GM23338 (cell line): Measurements from ENCODE around the gene MEMO1. TPM values are rescaled to one million over a fixed set of nuclear protein-coding genes. Genes with fewer than 3 reads are reported as not detected.
A peak's percentile ranks its signal among the peaks of the same experiment; 100 is the strongest.

Experiments
- ATAC-seq: fragments of 200-7000 bp; cut with Tn5 transposase; 3 replicates; pipeline ENCODE4 v1.9.1; 2020
- DNase-seq: peaks from one replicate; pipeline ENCODE4 v3.0.0-alpha.2; 2015; ENCODE audit warnings: low spot score
- H2AFZ ChIP-seq: fragments of 200-600 bp; sonication (generic); 2 replicates; pipeline ENCODE4 v1.8.0; 2016; ENCODE audit warnings: antibody characterized with exemption, mild to moderate bottlenecking, moderate library complexity
- H3F3A ChIP-seq: fragments of 200-600 bp; sonication (generic); replicated peaks from 2 replicates; pipeline ENCODE4 v1.8.0; 2017; ENCODE audit warnings: antibody characterized with exemption, mixed run types, low read depth
- H3K27ac ChIP-seq: fragments of 200-600 bp; sonication (generic); 2 replicates; pipeline ENCODE4 v1.6.1; 2016; ENCODE audit warnings: low read depth
- H3K27me3 ChIP-seq: fragments of 200-600 bp; sonication (generic); 2 replicates; pipeline ENCODE4 v1.8.0; 2016; ENCODE audit warnings: mild to moderate bottlenecking, mixed run types, moderate library complexity; ENCODE audit not compliant: insufficient read depth
- H3K36me3 ChIP-seq: fragments of 200-600 bp; sonication (generic); 2 replicates; pipeline ENCODE4 v1.8.0; 2016; ENCODE audit warnings: mild to moderate bottlenecking; ENCODE audit not compliant: insufficient read depth
- H3K4me1 ChIP-seq: fragments of 200-600 bp; sonication (generic); 2 replicates; pipeline ENCODE4 v1.8.0; 2016; ENCODE audit warnings: mild to moderate bottlenecking, moderate library complexity; ENCODE audit not compliant: insufficient read depth
- H3K4me2 ChIP-seq: fragments of 200-600 bp; sonication (generic); 2 replicates; pipeline ENCODE4 v1.7.1; 2017; ENCODE audit warnings: mixed run types
- H3K4me3 ChIP-seq: fragments of 200-600 bp; sonication (generic); 2 replicates; pipeline ENCODE4 v1.6.1; 2016; ENCODE audit warnings: mixed run types
- H3K79me2 ChIP-seq: fragments of 200-600 bp; sonication (generic); replicated peaks from 2 replicates; pipeline ENCODE4 v1.8.0; 2017; ENCODE audit warnings: mild to moderate bottlenecking; ENCODE audit not compliant: insufficient read depth
- H3K9me2 ChIP-seq: fragments of 200-600 bp; sonication (generic); 2 replicates; pipeline ENCODE4 v1.8.0; 2017; ENCODE audit not compliant: insufficient read depth
- H4K20me1 ChIP-seq: fragments of 200-600 bp; sonication (generic); replicated peaks from 2 replicates; pipeline ENCODE4 v1.8.0; 2017; ENCODE audit warnings: mild to moderate bottlenecking; ENCODE audit not compliant: insufficient read depth
- H3K27ac Mint-ChIP-seq: 2 replicates; pipeline ENCODE4 v1.8.0; 2020; ENCODE audit warnings: inconsistent platforms, mild to moderate bottlenecking, moderate library complexity, mixed read lengths
- H3K27me3 Mint-ChIP-seq: 3 replicates; pipeline ENCODE4 v1.8.0; 2022; ENCODE audit warnings: low read depth, mild to moderate bottlenecking, moderate library complexity, mixed read lengths, inconsistent platforms; ENCODE audit not compliant: insufficient read depth, poor library complexity
- H3K36me3 Mint-ChIP-seq: 3 replicates; pipeline ENCODE4 v1.8.0; 2021; ENCODE audit warnings: low read depth, mild to moderate bottlenecking, inconsistent platforms, moderate library complexity, mixed read lengths
- H3K4me1 Mint-ChIP-seq: 3 replicates; pipeline ENCODE4 v1.8.0; 2020; ENCODE audit warnings: mild to moderate bottlenecking, inconsistent platforms, mixed read lengths
- H3K4me3 Mint-ChIP-seq: 3 replicates; pipeline ENCODE4 v1.8.0; 2021; ENCODE audit warnings: moderate library complexity, mild to moderate bottlenecking, inconsistent platforms, mixed read lengths
- H3K9me3 Mint-ChIP-seq: 3 replicates; pipeline ENCODE4 v1.8.0; 2020; ENCODE audit warnings: moderate library complexity, mild to moderate bottlenecking, inconsistent platforms, mixed read lengths
- CREB1 ChIP-seq: fragments of 250-450 bp; sonication (Bioruptor Pico); IDR thresholded peaks from 2 replicates; pipeline ENCODE4 v1.5.0; 2020; ENCODE audit warnings: low read depth, mild to moderate bottlenecking, moderate library complexity
- EZH2 ChIP-seq: fragments of 200-600 bp; sonication (generic); IDR thresholded peaks from one replicate; pipeline ENCODE4 v1.8.0; 2017; ENCODE audit warnings: antibody characterized with exemption, mild to moderate bottlenecking, low read depth; ENCODE audit not compliant: unreplicated experiment
- EZH2phosphoT487 ChIP-seq: fragments of 200-600 bp; sonication (generic); IDR thresholded peaks from one replicate; pipeline ENCODE4 v1.8.1; 2018; ENCODE audit warnings: antibody characterized with exemption; ENCODE audit not compliant: unreplicated experiment
- JUNB ChIP-seq: IDR thresholded peaks from one replicate; pipeline ENCODE4 v1.6.1; 2016; ENCODE audit warnings: antibody characterized with exemption; ENCODE audit not compliant: unreplicated experiment
- NANOG ChIP-seq: IDR thresholded peaks from 2 replicates; pipeline ENCODE4 v1.6.1; 2016; ENCODE audit warnings: antibody characterized with exemption, borderline replicate concordance
- POLR2AphosphoS5 ChIP-seq: IDR thresholded peaks from 2 replicates; pipeline ENCODE4 v1.6.1; 2016; ENCODE audit warnings: antibody characterized with exemption, low read depth
- REST ChIP-seq: IDR thresholded peaks from one replicate; pipeline ENCODE4 v1.6.1; 2018; ENCODE audit warnings: antibody characterized with exemption; ENCODE audit not compliant: unreplicated experiment
- STAT1 ChIP-seq: IDR thresholded peaks from one replicate; pipeline ENCODE4 v1.6.1; 2016; ENCODE audit warnings: antibody characterized with exemption; ENCODE audit not compliant: unreplicated experiment
- polyA plus RNA-seq: library from polyadenylated mRNA; unstranded; fragments of >200 nt; fragmentation: Nextera tagmentation; extraction: Ambion mirVana; gene quantifications from 2 replicates; pipeline ENCODE4 v1.2.1, GENCODE V29; 2016
- total RNA-seq: library from RNA; depleted of rRNA; stranded (reverse); fragments of >200 nt; shearing (Covaris generic); gene quantifications from 2 replicates; pipeline ENCODE4 v1.2.3, GENCODE V29; 2014
- TF ChIP-seq, protein P1 (sequence below): IDR thresholded peaks from 2 replicates; pipeline ENCODE4 v1.6.1; 2016; ENCODE audit warnings: antibody characterized with exemption
- TF ChIP-seq, protein P2 (sequence below), 2 experiments: fragments of 200-600 bp in 1 of 2; sonication (generic) in 1 of 2; conservative IDR thresholded peaks; 2 replicates each; pipeline versions ENCODE4 v1.5.1 to v1.6.1; 2016 to 2017; ENCODE audit warnings: antibody characterized with exemption in 2 of 2, low read depth in 2 of 2, mild to moderate bottlenecking in 2 of 2, moderate library complexity in 1 of 2

MEMO1 gene
- total and polyA plus RNA-seq, 2 experiments from 2014 or later, result 39.1 to 67.0 TPM

DNA sequence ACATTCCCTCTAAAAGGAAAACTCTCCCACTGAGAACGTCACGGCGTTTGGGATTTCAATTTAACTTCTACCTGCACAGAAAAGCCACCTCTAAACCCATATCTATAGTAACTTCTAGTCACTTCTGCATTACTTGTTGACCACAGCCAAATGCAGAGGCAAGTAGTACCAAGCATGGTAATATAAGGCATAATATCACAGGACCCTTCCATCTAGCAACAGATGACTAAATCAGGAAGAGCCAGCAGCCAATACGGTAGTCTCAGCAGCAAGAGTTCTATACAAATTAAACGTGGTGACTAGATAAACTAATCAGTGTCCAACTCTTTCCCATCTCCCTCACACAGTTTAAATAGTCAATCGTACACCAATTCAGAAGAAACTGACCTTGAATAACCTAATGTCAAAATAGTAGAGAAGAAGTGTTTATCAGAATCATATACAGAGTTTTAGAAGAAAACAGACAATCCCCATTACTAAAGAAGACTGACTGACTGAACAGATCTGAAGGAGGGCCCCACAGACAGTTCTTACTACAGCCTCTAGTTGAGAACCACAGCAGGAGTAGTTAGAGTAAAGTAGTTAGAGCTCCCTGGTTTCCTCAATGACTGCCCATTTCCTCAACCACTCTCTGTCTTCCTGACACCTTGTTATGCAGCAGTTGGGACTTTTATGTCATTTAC, 30.0 kb downstream of the MEMO1 start:
- peak overlapping the region; percentile 1; the same call in 1 of the 2 replicates for H3K4me2 ChIP-seq
- ATAC-seq, result peak; percentile 96
- peaks cover 12% of the 10 kb centered on the region for H3K4me1 ChIP-seq
- Mint-ChIP-seq H3K4me1 (peaks cover 24% of the 10 kb centered on the region), H3K27ac (no peak overlapping the region), H3K4me3 (no peak overlapping the region), H3K9me3 (no peaks in the 10 kb centered on the region), H3K36me3 (no peaks in the 10 kb centered on the region), H3K27me3 (peaks cover 4% of the 10 kb centered on the region)
- H3K36me3 ChIP-seq, result no peaks in the 10 kb centered on the region
- no peaks in the 10 kb centered on the region for H3K9me2 ChIP-seq
- H3K27me3 ChIP-seq, result no peaks in the 10 kb centered on the region
- H3F3A ChIP-seq, result no peaks in the 10 kb centered on the region
- peak; percentile 71 for DNase-seq
- H3K79me2 ChIP-seq, result peaks cover 99% of the 10 kb centered on the region
- TF ChIP-seq, protein P1, sequence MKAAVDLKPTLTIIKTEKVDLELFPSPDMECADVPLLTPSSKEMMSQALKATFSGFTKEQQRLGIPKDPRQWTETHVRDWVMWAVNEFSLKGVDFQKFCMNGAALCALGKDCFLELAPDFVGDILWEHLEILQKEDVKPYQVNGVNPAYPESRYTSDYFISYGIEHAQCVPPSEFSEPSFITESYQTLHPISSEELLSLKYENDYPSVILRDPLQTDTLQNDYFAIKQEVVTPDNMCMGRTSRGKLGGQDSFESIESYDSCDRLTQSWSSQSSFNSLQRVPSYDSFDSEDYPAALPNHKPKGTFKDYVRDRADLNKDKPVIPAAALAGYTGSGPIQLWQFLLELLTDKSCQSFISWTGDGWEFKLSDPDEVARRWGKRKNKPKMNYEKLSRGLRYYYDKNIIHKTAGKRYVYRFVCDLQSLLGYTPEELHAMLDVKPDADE, result no peak
- TF ChIP-seq POLR2AphosphoS5 (no peak), NANOG (peak; percentile 32; the same call in 1 of the 2 replicates)
- no peak overlapping the region for H2AFZ ChIP-seq
- H3K27ac ChIP-seq, result no peak overlapping the region
- peaks cover 45% of the 10 kb centered on the region for H4K20me1 ChIP-seq
- no peak overlapping the region for H3K4me3 ChIP-seq

DNA sequence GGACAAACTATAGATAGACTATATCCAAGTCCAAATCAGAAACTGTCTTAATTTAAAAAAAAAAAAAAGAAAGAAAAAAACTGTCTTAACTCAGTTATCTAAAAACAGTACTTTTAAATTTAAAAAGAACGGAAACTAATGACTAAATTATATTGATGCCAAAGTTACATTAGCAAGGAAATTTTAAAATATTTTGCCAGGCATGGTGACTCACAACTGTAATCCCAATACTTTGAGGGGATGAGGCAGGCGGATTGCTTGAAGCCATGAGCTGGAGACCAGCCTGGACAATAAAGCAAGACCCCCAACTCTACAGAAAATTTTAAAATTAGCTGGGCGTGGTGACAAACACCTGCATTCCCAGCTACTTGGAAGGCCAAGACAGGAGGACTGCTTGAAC, 30.9 kb downstream of the MEMO1 start:
- H3K36me3 ChIP-seq, result no peaks in the 10 kb centered on the region
- Mint-ChIP-seq H3K27me3 (peaks cover 4% of the 10 kb centered on the region), H3K27ac (no peak overlapping the region), H3K9me3 (no peaks in the 10 kb centered on the region), H3K36me3 (no peaks in the 10 kb centered on the region), H3K4me1 (peaks cover 24% of the 10 kb centered on the region), H3K4me3 (no peak overlapping the region)
- peaks cover 40% of the 10 kb centered on the region for H4K20me1 ChIP-seq
- no peak overlapping the region for H2AFZ ChIP-seq
- DNase-seq, result no peak
- ATAC-seq, result no peak
- H3K4me1 ChIP-seq, result peaks cover 12% of the 10 kb centered on the region
- H3F3A ChIP-seq, result no peaks in the 10 kb centered on the region
- H3K27me3 ChIP-seq, result no peaks in the 10 kb centered on the region
- TF ChIP-seq EZH2phosphoT487 (no peak), NANOG (no peak), JUNB (no peak)
- no peak overlapping the region for H3K27ac ChIP-seq
- no peak overlapping the region for H3K4me2 ChIP-seq
- peaks cover 99% of the 10 kb centered on the region for H3K79me2 ChIP-seq
- H3K4me3 ChIP-seq, result no peak overlapping the region
- H3K9me2 ChIP-seq, result no peaks in the 10 kb centered on the region

GRCh38 chr2:31979018-31979417, 31.8 kb downstream of the MEMO1 start:
- DNase-seq, result no peak
- H3K4me1 Mint-ChIP-seq, result peaks cover 22% of the 10 kb centered on the region
- Histone ChIP-seq H2AFZ (no peak overlapping the region), H3K27ac (no peak overlapping the region), H3K36me3 (no peaks in the 10 kb centered on the region), H4K20me1 (peaks cover 44% of the 10 kb centered on the region), H3K9me2 (no peaks in the 10 kb centered on the region), H3K27me3 (no peaks in the 10 kb centered on the region), H3K4me1 (peaks cover 12% of the 10 kb centered on the region), H3K4me3 (no peak overlapping the region), H3F3A (no peaks in the 10 kb centered on the region), H3K4me2 (no peak overlapping the region), H3K79me2 (peaks cover 99% of the 10 kb centered on the region)
- no peaks in the 10 kb centered on the region for H3K36me3 Mint-ChIP-seq
- H3K27me3 Mint-ChIP-seq, result no peaks in the 10 kb centered on the region
- H3K9me3 Mint-ChIP-seq, result no peaks in the 10 kb centered on the region
- no peak for ATAC-seq
- H3K27ac Mint-ChIP-seq, result no peak overlapping the region
- TF ChIP-seq EZH2 (no peak), POLR2AphosphoS5 (no peak), REST (no peak), CREB1 (no peak), STAT1 (no peak)
- TF ChIP-seq, protein P2, sequence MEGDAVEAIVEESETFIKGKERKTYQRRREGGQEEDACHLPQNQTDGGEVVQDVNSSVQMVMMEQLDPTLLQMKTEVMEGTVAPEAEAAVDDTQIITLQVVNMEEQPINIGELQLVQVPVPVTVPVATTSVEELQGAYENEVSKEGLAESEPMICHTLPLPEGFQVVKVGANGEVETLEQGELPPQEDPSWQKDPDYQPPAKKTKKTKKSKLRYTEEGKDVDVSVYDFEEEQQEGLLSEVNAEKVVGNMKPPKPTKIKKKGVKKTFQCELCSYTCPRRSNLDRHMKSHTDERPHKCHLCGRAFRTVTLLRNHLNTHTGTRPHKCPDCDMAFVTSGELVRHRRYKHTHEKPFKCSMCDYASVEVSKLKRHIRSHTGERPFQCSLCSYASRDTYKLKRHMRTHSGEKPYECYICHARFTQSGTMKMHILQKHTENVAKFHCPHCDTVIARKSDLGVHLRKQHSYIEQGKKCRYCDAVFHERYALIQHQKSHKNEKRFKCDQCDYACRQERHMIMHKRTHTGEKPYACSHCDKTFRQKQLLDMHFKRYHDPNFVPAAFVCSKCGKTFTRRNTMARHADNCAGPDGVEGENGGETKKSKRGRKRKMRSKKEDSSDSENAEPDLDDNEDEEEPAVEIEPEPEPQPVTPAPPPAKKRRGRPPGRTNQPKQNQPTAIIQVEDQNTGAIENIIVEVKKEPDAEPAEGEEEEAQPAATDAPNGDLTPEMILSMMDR (conservative IDR thresholded peaks at IDR 0.05; ENCODE audit: low read depth in 2 of 2), result no peak
- H3K4me3 Mint-ChIP-seq, result no peak overlapping the region
